ENCODE measurements around the gene ANO10. TPM values are rescaled to one million over a fixed set of nuclear protein-coding genes. Genes with fewer than 3 reads are reported as not detected.
A peak's percentile ranks its signal among the peaks of the same experiment; 100 is the strongest.

ANO10 gene
- total RNA-seq, 4 donors from 2014 or later, result 20.9 to 70.5 (median 48.0) TPM

GRCh38 chr3:43389388-43390254 is 232.2 kb downstream of the ANO10 start:
- WGBS, 2 donors (ENCODE audit: low coverage in 1 of 2), result 45 to 55% methylated on average over 7 to 10 of the region's 10 CpGs
- no peaks in the 10 kb centered on the region for H3K27me3 ChIP-seq
- TF ChIP-seq EP300 (IDR thresholded peaks at IDR 0.05; ENCODE audit: low read depth) (no peak), POLR2AphosphoS5 (IDR thresholded peaks at IDR 0.05) (peak in 1 of 3 donors; percentile 29), POLR2A (IDR thresholded peaks at IDR 0.05) (no peak)
- H3K27ac ChIP-seq, result peak overlapping the region; percentile 43 to 69 (median 50)
- H3K4me3 ChIP-seq, result no peak overlapping the region
- H3K9me3 ChIP-seq, result peaks cover 0 to 5% of the 10 kb centered on the region in 2 donors
- in situ Hi-C loops (cut with MboI; ENCODE audit: low pct_ligation_motif_present in 1 of 4, low pct_unique_long_range_greater_than_20kb in 1 of 4, low sequenced_read_pairs in 3 of 4), result no loop called here
- H3K4me1 ChIP-seq, result peaks cover 0 to 9% (median 3%) of the 10 kb centered on the region in 4 donors
- no peaks in the 10 kb centered on the region for H3K36me3 ChIP-seq
- intact Hi-C loops (cut with DNase I; ENCODE audit: low total_unique reads), result loop anchor here (1.0 kb wide), 1 partner anchor 17 kb away; no protein-coding TSS in a partner anchor
- DNase-seq, result peak; percentile 47

GRCh38 chr3:43388915-43389314 is 232.9 kb downstream of the ANO10 start:
- DNase-seq, result no peak
- Histone ChIP-seq H3K4me1 (peaks cover 0 to 9% (median 3%) of the 10 kb centered on the region in 4 donors), H3K36me3 (no peaks in the 10 kb centered on the region), H3K27me3 (no peaks in the 10 kb centered on the region), H3K9me3 (peaks cover 0 to 5% of the 10 kb centered on the region in 2 donors), H3K4me3 (no peak overlapping the region), H3K27ac (peak overlapping the region; percentile 43 to 69 (median 50))
- intact Hi-C loops (cut with DNase I; ENCODE audit: low total_unique reads) (no loop called here), in situ Hi-C loops (cut with MboI; ENCODE audit: low pct_ligation_motif_present in 1 of 4, low pct_unique_long_range_greater_than_20kb in 1 of 4, low sequenced_read_pairs in 3 of 4) (no loop called here)
- TF ChIP-seq EP300 (IDR thresholded peaks at IDR 0.05; ENCODE audit: low read depth) (no peak), CTCF (IDR thresholded peaks at IDR 0.05) (no peak), POLR2A (IDR thresholded peaks at IDR 0.05) (no peak), POLR2AphosphoS5 (IDR thresholded peaks at IDR 0.05) (no peak)

- H3K36me3 ChIP-seq, result no peaks in the 10 kb centered on the region
- no peak for DNase-seq
- H3K9me3 ChIP-seq, result peaks cover 0 to 5% of the 10 kb centered on the region in 2 donors
- H3K27me3 ChIP-seq, result no peaks in the 10 kb centered on the region
- H3K4me3 ChIP-seq, result no peak overlapping the region
- TF ChIP-seq EP300 (IDR thresholded peaks at IDR 0.05; ENCODE audit: low read depth) (no peak), CTCF (IDR thresholded peaks at IDR 0.05) (no peak), POLR2AphosphoS5 (IDR thresholded peaks at IDR 0.05) (no peak), POLR2A (IDR thresholded peaks at IDR 0.05) (no peak)
- H3K4me1 ChIP-seq, result peaks cover 0 to 9% (median 3%) of the 10 kb centered on the region in 4 donors
- WGBS, 2 donors (ENCODE audit: low coverage in 1 of 2), result 95 to 100% methylated on average over 1 to 5 of the region's 5 CpGs
- no peak overlapping the region for H3K27ac ChIP-seq
- in situ Hi-C loops (cut with MboI; ENCODE audit: low pct_ligation_motif_present in 1 of 4, low pct_unique_long_range_greater_than_20kb in 1 of 4, low sequenced_read_pairs in 3 of 4) (no loop called here), intact Hi-C loops (cut with DNase I; ENCODE audit: low total_unique reads) (no loop called here)
These were observed 233.6 kb downstream of the ANO10 start for GRCh38 chr3:43388175-43388574.

GRCh38 chr3:43379343-43379742 is 242.5 kb downstream of the ANO10 start:
- Histone ChIP-seq H3K36me3 (no peaks in the 10 kb centered on the region), H3K4me3 (no peak overlapping the region), H3K4me1 (peaks cover 0 to 18% (median 3%) of the 10 kb centered on the region in 4 donors), H3K27ac (peak overlapping the region; percentile 51 to 75 (median 54)), H3K27me3 (no peaks in the 10 kb centered on the region), H3K9me3 (no peaks in the 10 kb centered on the region)
- peak; percentile 27 for DNase-seq
- in situ Hi-C loops (cut with MboI; ENCODE audit: low pct_ligation_motif_present in 1 of 4, low pct_unique_long_range_greater_than_20kb in 1 of 4, low sequenced_read_pairs in 3 of 4), result no loop called here
- TF ChIP-seq CTCF (IDR thresholded peaks at IDR 0.05) (no peak), POLR2AphosphoS5 (IDR thresholded peaks at IDR 0.05) (peak in 2 of 3 donors; percentile 37 to 43)
- intact Hi-C loops (cut with DNase I; ENCODE audit: low total_unique reads), result no loop called here
- 60 to 71% methylated on average over 1 to 3 of the region's 3 CpGs for WGBS, 2 donors (ENCODE audit: low coverage in 1 of 2)
